ENCODE measurements around the gene APOA5. TPM values are rescaled to one million over a fixed set of nuclear protein-coding genes. Genes with fewer than 3 reads are reported as not detected.
A peak's percentile ranks its signal among the peaks of the same experiment; 100 is the strongest.

The APOA5 gene
- total RNA-seq, 2 experiments from 2014 or later: not detected

GRCh38 chr11:116787436-116787785, 4.3 kb downstream of the APOA5 start:
- intact Hi-C loops (cut with micrococcal nuclease; ENCODE audit: unreplicated experiment): loop anchor here (5.0 kb wide), 1 partner anchor 445 kb away; the partner anchor contains the start of genes PCSK7 and RNF214
- no peaks in the 10 kb centered on the region for H3K9me3 ChIP-seq (ENCODE audit: low read length)
- peaks cover 44% of the 10 kb centered on the region for H3K36me3 ChIP-seq (ENCODE audit: insufficient read depth, low read length)
- BruUV-seq (replicated peaks): no TSS peak
- ChIA-PET CTCF (ENCODE audit: unreplicated experiment) (interaction anchor here (0.6 to 1.2 kb wide), 3 partner anchors 16 to 312 kb away, joined by 3 to 5 read pairs (median 4); no protein-coding TSS in a partner anchor), POLR2A (interaction anchor here (0.6 to 2.5 kb wide), 14 partner anchors 10 to 540 kb away, joined by 3 to 19 read pairs (median 4); partner anchors contain the start of genes APOA1, BUD13, CEP164 and PCSK7)
- H3K4me2 ChIP-seq (ENCODE audit: low read length): peak overlapping the region; percentile 81
- H4K20me1 ChIP-seq (ENCODE audit: insufficient read depth, low read length): no peaks in the 10 kb centered on the region
- peaks cover 22% of the 10 kb centered on the region for H3K4me1 ChIP-seq (ENCODE audit: insufficient read depth, low read length, poor library complexity, severe bottlenecking)
- DNase-seq (ENCODE audit: low spot score): no peak
- peak overlapping the region; percentile 91; the same call in 1 of the 2 replicates for H2AFZ ChIP-seq (ENCODE audit: low read length)
- no peak overlapping the region for H3K27ac ChIP-seq (ENCODE audit: low read depth, low read length, poor library complexity, severe bottlenecking)
- TF ChIP-seq CTCF (conservative IDR thresholded peaks at IDR 0.05; ENCODE audit: low read length): no peak
- TF ChIP-seq EZH2phosphoT487 (IDR thresholded peaks at IDR 0.05; ENCODE audit: borderline replicate concordance, low read depth, low read length): no peak
- H3K79me2 ChIP-seq (ENCODE audit: insufficient read depth, low read depth, low read length): peaks cover 21% of the 10 kb centered on the region
- H3K4me3 ChIP-seq (ENCODE audit: low read depth, low read length, poor library complexity, severe bottlenecking): peak overlapping the region; percentile 90
- no peaks in the 10 kb centered on the region for H3K9me2 ChIP-seq (ENCODE audit: insufficient read depth, low read length)

DNA sequence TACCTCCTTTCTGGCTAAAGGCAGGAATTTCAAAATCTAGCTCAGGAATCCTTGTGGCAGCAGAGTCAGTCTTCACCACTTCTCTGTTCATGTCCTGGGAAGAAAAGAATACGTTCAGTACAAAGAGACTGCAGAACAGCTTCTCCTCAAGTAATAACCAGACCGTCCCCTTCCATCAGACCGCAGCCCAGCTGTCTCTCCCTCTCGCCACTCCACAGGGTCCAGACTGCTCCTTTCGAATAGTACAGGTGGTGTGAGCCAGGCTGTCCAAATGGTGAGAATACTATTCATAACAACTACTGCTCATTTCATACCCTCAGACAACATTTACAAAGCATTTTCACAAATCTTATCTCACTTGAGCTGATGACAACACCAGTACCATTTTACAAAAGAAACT, 4.7 kb downstream of the APOA5 start:
- Histone ChIP-seq H3K4me2 (ENCODE audit: low read length) (peak overlapping the region; percentile 81), H4K20me1 (ENCODE audit: insufficient read depth, low read length) (no peaks in the 10 kb centered on the region), H3K4me3 (ENCODE audit: low read depth, low read length, poor library complexity, severe bottlenecking) (peak overlapping the region; percentile 90), H2AFZ (ENCODE audit: low read length) (no peak overlapping the region), H3K79me2 (ENCODE audit: insufficient read depth, low read depth, low read length) (peaks cover 21% of the 10 kb centered on the region), H3K27ac (ENCODE audit: low read depth, low read length, poor library complexity, severe bottlenecking) (no peak overlapping the region), H3K9me3 (ENCODE audit: low read length) (no peaks in the 10 kb centered on the region), H3K9me2 (ENCODE audit: insufficient read depth, low read length) (no peaks in the 10 kb centered on the region), H3K4me1 (ENCODE audit: insufficient read depth, low read length, poor library complexity, severe bottlenecking) (peaks cover 22% of the 10 kb centered on the region), H3K36me3 (ENCODE audit: insufficient read depth, low read length) (peaks cover 48% of the 10 kb centered on the region)
- POLR2A ChIA-PET: interaction anchor here (0.6 to 2.5 kb wide), 11 partner anchors 10 to 541 kb away, joined by 3 to 19 read pairs (median 5); partner anchors contain the start of genes APOA1, BUD13, CEP164 and PCSK7
- DNase-seq (ENCODE audit: low spot score): no peak
- intact Hi-C loops (cut with micrococcal nuclease; ENCODE audit: unreplicated experiment): loop anchor here (5.0 kb wide), 1 partner anchor 445 kb away; the partner anchor contains the start of genes PCSK7 and RNF214
- TF ChIP-seq CTCF (conservative IDR thresholded peaks at IDR 0.05; ENCODE audit: low read length): no peak
- no peak for TF ChIP-seq EZH2phosphoT487 (IDR thresholded peaks at IDR 0.05; ENCODE audit: borderline replicate concordance, low read depth, low read length)
- CTCF ChIA-PET (ENCODE audit: unreplicated experiment): interaction anchor here (0.6 to 1.2 kb wide), 2 partner anchors 15 to 313 kb away, joined by 3 to 4 read pairs; no protein-coding TSS in a partner anchor
- BruUV-seq (replicated peaks): no TSS peak

DNA sequence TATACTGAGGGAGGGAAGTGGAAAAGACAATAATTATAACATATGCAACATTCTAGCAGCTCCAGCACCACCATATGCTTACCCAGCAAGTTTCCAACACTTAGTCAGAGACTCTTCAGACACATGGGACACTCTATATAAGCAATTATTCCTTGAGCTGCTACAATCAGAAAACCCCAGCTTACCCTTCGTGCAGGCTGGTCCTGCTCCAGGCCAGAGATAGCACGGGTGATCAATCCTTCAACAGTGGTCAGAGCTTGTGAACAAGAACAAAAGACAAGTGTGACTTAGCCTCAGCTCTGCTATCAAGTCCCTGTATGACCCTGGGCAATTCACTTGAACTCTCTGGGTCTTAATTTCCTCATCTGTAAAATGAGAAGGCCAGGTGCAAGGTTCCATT, 5.4 kb downstream of the APOA5 start:
- Histone ChIP-seq H3K9me2 (ENCODE audit: insufficient read depth, low read length) (no peaks in the 10 kb centered on the region), H3K9me3 (ENCODE audit: low read length) (no peaks in the 10 kb centered on the region), H3K36me3 (ENCODE audit: insufficient read depth, low read length) (peaks cover 55% of the 10 kb centered on the region), H2AFZ (ENCODE audit: low read length) (no peak overlapping the region), H3K4me3 (ENCODE audit: low read depth, low read length, poor library complexity, severe bottlenecking) (peak overlapping the region; percentile 90), H3K4me1 (ENCODE audit: insufficient read depth, low read length, poor library complexity, severe bottlenecking) (peaks cover 22% of the 10 kb centered on the region), H4K20me1 (ENCODE audit: insufficient read depth, low read length) (no peaks in the 10 kb centered on the region), H3K27ac (ENCODE audit: low read depth, low read length, poor library complexity, severe bottlenecking) (no peak overlapping the region), H3K4me2 (ENCODE audit: low read length) (peak overlapping the region; percentile 81), H3K79me2 (ENCODE audit: insufficient read depth, low read depth, low read length) (peaks cover 21% of the 10 kb centered on the region)
- intact Hi-C loops (cut with micrococcal nuclease; ENCODE audit: unreplicated experiment): loop anchor here (5.0 kb wide), 1 partner anchor 446 kb away; the partner anchor contains the start of genes PCSK7 and RNF214
- POLR2A ChIA-PET: interaction anchor here (1.3 to 2.5 kb wide), 5 partner anchors 9 to 394 kb away, joined by 4 to 19 read pairs (median 6); partner anchors contain the start of genes APOA1 and BUD13
- CTCF ChIA-PET (ENCODE audit: unreplicated experiment): no interaction called here
- BruUV-seq (replicated peaks): no TSS peak
- DNase-seq (ENCODE audit: low spot score): no peak
- TF ChIP-seq EZH2phosphoT487 (IDR thresholded peaks at IDR 0.05; ENCODE audit: borderline replicate concordance, low read depth, low read length) (no peak), CTCF (conservative IDR thresholded peaks at IDR 0.05; ENCODE audit: low read length) (no peak)
